Measurements from ENCODE around the gene KMT2E.
"Not testable (repeated sequence)": the region's sequence is repeated elsewhere in the genome, so short reads cannot be mapped to it uniquely, and the experiment has no call there.

- TF ChIP-seq IRF2 (CRISPR knock-in tag; IDR thresholded peaks at IDR 0.05; ENCODE audit: borderline replicate concordance, low read depth); ATF3 (CRISPR knock-in tag; conservative IDR thresholded peaks at IDR 0.05); ATF2 (CRISPR knock-in tag; IDR thresholded peaks at IDR 0.05; ENCODE audit: borderline replicate concordance, low read depth); CTCF (IDR thresholded peaks at IDR 0.05); TEAD4 (CRISPR knock-in tag; IDR thresholded peaks at IDR 0.05); TP53 (CRISPR knock-in tag; IDR thresholded peaks at IDR 0.05); ETV6 (CRISPR knock-in tag; IDR thresholded peaks at IDR 0.05); ATF1 (CRISPR knock-in tag; IDR thresholded peaks at IDR 0.05); FOXP1 (CRISPR knock-in tag; IDR thresholded peaks at IDR 0.05; ENCODE audit: borderline replicate concordance); ZNF263 (CRISPR knock-in tag; IDR thresholded peaks at IDR 0.05; ENCODE audit: low read depth); NFYB (CRISPR knock-in tag; conservative IDR thresholded peaks at IDR 0.05; ENCODE audit: low read depth); ZNF281 (CRISPR knock-in tag; IDR thresholded peaks at IDR 0.05); KAT7 (CRISPR knock-in tag; IDR thresholded peaks at IDR 0.05; ENCODE audit: borderline replicate concordance): not testable (repeated sequence)
Observed at GRCh38 chr7:105050899-105051298, 36.9 kb downstream of the KMT2E start.
